ELF-1 (cell line): ENCODE results near the gene SGTA.
"Not testable (repeated sequence)": the region's sequence is repeated elsewhere in the genome, so short reads cannot be mapped to it uniquely, and the experiment has no call there.

Experiments
- DNase-seq: peaks from one replicate; pipeline ENCODE4 v3.0.0-alpha.2; 2016; ENCODE audit warnings: low read depth, low spot score

Gene SGTA

DNA sequence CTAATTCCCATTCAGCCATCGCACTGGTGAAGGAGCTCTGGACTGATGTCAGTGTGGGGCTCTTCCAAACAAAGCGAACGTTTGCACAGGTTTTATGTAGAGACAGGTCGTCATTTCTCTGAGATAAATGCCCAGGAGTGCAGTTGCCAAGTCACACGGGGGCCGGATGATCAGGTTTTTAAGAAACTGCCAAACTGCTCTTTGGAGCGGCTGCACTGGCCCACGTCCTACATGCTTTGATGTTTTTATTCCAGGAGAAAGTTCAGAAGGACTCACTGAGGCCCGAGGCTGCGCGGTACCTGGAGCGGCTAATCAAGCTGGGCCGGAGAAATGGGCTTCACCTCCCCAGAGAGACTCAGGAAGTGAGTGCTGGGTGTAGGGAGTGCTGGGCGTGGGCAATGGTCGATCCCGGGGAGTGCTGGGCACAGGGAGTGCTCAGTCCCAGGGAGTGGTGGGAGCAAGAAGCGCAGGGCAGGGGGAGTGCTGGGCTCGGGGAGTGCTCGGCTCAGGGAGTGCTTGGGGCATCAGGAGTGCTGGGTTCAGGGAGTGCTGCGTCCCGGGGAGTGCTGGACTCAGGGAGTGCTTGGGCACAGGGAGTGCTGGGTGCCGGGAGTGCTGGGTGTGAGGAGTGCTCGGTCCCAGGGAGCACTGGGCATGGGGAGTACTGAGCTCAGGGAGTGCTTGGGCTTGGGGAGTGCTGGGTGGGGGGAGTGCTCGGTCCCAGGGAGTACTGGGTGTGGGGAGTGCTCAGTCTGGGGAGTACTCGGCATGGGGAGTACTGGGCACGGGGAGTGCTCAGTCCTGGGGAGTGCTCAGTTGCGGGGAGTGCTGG lies 13.0 kb upstream of the SGTA start:
- no peak for DNase-seq

DNA sequence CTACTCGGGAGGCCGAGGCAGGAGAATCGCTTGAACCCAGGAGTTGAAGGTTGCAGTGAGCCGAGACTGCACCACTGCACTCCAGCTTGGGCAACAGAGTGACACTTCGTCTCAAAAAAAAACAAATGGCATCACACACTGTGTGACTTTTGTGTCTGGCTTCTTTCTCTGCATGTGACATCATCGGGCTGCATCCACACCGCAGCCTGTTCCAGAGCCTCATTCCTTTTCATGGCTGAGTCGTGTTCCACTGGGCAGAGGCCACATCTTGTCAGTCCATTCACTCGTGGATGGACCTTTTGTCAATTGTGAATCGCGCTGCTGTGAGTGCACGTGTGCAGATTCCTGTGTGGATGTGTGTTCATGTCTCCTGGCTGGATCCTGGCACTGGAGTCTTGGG lies 10.5 kb upstream of the SGTA start:
- DNase-seq = no peak

DNA sequence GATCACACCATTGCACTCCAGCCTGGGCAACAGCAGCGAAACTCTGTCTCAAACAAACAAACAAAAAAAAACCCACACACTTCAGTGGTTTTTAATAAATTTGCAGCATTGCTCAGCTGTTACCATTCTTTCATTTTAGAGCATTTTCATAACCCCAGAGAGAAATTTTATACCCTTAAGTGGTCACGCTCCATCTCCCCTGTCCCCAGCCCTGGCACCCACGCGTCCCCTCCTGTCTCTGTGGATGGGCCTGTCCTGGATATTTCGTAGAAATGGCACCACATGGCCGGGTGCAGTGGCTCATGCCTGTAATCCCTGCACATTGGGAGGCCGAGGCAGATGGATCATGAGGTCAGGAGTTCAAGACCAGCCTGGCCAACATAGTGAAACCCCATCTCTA lies 10.1 kb upstream of the SGTA start:
- DNase-seq = no peak

DNA sequence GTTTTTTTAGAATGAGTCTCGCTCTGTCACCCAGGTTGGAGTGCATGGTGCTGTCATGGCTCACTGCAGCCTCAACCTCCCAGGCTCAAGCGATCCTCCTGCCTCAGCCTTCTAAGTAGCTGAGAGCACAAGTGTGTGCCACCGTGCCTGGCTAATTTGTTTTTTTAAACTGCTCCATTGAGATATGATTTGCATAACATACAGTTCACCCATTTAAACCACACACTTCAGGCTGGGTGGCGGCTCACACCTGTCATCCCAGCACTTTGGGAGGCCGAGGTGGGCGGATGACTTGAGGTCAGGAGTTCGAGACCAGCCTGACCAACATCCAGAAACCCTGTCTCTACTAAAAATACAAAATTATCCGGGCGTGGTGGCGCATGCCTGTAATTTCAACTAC lies 9.6 kb upstream of the SGTA start:
- DNase-seq = not testable (repeated sequence)

DNA sequence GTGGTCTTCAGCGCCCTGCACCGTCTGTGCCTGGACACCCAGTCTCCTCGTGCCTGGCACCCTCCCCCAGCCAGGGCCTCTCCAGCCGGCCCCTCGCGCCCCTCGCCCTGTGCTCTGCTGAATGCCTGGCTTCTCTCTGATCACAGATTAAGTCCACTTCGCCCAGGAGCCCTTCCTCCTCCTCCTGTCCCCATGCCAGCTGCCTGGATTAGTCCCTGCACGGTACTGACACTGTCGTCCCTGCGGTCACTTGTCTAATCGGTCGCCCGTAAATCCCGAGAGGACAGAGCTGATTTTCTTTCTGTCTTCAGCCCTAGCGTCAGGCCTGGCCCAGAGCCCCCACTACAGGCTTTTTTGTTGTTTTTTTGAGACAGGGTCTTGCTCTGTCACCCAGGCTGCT lies 8.8 kb upstream of the SGTA start:
- no peak for DNase-seq

DNA sequence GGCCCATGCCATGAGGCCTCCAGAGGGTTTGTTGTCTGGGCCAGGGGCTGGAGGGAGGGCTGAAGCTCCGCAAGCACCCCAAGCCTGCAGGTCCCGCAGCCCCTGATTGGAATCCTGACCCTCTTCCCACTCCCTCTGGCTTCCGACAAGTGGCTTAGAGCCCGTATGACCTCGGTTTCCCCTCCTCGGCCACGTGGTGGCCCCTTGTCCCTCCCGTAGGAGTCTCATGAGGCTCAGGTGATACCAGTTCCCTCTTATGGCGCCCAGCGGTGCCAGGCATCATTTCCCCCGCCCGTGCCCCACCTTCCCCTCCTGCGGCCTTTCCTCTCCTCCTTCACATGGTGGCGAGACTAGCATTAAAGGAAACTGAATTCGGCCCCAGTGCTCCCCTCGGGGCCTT lies 8.4 kb upstream of the SGTA start:
- DNase-seq = no peak

DNA sequence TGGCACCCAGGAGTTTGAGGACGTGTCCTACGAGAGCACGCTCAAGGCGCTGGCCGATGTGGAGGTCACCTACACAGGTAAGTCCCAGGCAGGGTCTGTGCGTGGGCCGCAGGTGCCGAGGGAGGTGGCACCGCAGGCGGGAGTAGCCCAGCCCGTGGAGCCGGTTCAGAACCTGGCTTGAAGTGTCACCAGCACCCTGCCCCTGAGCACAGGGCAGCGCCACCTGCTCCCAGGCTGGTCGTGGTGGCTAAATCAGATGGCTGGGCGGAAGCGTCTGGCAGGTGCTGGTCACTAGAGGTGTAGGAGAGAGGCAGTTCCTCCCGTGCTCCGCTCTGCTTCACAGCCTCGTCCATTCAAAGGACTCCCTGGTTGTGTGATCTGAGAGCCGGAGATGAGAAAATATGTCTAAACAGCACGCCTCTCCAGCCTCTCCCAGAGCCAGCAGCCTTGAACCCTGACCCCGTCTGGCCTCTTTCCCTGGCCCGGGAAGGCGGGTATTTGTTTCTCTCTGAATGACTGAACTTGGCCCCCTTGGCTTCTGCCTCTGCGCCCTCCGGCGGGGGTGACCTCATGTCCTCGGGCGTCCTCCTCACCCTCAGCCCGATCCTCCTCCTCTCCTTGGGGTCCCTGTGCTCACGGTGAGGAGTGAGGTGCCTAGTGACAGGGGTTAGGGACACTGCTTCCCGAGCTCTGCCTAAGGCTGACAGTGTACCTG lies 7.6 kb upstream of the SGTA start:
- no peak for DNase-seq

DNA sequence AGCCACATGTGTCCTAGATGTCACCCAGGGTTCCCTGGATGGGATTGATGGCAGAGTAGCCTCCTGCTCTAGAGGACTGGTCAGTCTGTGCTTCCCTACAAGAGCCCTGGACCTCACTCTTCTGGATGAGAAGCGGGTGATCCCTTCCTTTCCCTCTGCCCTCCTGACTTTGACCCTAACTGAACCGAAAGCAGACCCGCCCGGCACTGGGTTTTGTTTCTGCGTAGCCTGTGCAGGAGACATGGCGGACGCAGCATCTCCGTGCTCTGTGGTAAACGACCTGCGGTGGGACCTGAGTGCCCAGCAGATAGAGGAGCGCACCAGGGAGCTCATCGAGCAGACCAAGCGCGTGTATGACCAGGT lies 7.1 kb upstream of the SGTA start:
- DNase-seq = no peak

DNA sequence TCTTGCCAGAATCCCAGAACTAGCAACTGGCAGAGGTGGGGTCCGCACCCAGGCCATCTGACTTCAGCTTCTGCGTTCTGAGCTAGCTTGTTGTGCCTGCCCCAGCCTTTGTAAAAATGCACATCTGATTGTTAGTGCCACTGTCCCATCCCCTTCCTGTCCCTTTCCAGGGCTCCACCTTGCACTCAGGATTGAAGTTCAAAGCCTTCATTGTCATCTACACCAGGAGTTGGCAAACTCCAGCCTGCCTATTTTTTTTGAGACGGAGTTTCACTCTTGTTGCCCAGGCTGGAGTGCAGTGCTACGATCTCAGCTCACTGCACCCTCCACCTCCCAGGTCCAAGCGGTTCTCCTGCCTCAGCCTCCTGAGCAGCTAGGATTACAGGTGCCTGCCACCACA lies 5.2 kb upstream of the SGTA start:
- no peak for DNase-seq

DNA sequence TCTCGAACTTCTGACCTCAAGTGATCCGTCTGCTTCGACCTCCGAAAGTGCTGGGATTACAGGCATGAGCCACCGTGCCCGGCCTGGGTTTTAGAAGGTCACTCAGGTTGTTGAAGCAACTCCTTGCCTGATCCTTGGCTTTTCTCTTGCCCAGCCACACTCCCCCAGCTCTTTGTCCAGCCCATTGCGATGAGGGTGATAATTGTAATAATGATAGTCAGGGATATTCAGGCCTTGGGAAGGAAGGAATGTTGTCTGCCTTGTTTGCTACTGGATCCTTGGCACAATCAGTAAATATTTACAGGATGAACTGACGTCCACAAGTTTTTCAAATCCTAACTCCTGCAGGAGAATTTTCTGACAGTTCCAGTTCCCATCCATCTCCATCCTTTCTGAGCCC lies 4.0 kb upstream of the SGTA start:
- no peak for DNase-seq

DNA sequence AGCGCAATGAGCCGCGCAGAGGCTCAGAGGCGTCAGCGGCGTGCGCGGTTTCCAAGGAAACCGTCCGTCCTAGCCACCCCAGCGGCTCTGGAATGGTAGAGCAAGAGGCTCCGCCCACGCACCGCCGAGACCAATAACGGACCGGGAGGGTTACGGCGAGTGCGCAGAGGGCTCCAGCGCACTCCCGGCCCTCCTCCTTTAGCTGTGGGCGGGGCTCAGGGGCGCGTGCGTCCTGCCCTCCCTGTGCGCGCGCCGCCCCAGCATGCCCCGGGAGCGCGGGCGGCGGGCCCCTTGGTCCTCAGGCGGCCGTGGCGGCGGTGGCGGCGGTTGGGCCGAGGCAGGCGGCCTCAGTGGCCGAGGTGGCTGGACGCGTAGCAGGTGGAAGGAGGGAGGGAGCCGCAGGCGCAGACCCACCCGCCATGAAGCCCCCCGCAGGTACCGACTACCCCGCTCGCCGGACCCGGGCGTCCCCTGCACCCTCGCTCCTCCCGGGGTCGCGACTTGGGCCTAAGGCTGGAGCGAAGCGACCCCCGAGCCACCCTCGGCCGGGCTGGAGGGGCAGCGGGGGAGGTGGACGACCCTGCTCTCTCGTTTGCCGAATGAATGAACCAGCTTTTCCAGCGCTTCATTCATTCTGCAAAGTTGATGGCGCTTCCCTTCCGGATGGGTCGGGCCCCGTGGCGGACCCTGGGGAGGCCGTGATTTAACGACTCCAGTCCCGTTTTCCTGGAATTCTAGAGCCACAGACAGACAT lies 2.3 kb upstream of the SGTA start, which contains the start of gene THOP1:
Gene THOP1 (plus strand): TSS at position 260 of the 754 bp plus-strand sequence. CDS start 160 bp downstream, at position 420.
- peak; percentile 100 for DNase-seq

DNA sequence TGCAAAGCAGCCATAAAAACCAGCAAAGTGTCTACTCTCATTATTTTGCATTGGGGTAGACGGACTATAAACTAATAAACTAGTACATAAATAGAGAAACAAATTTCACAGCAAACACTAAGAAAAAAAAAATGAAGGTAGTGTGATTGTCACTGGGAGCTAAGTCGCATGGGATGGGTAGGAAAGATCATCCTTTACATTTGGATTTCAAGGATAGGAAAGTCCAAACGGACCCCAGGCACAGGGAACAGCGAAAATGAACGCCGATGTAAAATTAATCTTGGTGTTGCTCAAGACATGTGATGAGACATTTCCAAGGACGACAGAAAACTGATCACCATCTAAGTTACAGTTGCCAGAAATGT lies 690 bp upstream of the SGTA start:
- no peak for DNase-seq

DNA sequence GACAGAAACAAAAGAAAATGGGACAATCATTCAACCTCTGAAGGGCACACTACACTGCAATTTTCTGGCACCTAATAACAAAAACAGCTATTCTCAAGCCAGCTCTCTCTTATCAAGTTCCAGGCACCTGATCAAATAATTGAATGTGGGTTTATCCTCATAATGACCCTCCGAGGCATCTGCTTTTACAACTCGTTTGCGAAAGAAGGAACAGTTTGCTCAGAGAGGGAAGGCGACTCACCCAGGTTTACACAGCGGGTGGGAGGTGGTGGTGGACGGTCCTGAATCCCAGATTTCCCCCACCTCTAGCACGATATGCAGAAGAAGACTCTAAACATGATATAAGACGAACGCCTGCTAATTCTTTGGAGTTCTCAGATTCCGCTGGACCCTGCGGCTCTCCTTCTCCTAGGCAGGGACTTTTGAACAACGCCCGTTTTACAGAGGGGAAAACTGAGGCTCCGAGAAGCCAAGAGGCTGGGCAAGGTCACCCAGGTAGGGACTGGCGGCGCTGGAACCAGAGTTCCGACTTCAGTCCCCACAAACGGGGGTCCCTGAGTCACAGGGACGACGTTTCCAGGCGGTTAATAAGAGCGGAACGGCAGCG lies 641 bp downstream of the SGTA start:
- DNase-seq = no peak

DNA sequence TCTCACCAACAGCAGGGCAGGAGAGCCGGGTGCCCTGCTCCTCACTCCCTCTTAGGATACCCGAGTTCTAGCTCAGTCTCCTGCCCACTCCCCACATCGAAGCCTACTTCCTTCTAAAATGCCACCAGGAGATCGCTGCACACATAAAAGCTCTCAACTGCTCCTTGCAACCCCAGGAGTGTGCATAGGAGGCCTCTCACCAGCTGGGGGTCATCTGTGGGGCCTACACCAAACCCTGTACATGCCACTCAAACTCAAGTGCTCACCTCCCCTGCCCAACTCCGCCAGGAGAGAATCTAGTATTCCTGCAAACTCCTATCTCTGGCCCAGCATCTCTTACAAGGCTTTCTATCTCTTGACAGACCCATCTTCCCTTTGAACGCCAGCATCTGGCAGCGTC lies 2.8 kb downstream of the SGTA start:
- no peak for DNase-seq

DNA sequence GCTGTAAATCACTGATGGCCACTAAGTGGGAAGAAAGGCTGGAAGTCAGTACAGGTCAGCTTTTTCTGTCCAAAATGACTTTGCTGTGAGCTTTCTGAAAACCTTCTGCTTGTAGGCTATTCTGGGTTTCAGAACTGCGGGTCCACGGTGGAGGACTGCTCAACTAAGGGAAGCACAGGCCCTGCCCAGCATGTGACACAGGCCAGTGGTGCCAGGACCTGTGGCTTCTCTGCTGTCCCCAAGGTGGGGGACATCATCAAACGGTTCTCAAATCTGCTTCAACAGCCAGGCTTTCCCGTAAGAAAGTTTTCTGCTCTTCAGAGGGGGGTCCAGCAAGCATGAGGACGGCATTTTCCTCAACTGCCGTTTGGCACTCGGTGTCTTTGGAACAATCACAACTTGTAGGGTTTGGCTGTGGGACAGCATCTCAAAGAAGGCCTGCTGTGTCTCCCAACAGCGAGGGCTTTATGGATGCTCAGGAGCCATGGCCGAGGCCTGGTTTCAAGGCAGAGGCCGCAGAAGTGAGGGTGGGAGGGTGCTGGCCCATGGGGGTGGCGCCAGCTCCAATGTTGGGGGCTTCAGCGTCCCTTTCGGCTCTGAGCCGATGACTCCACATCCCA lies 3.8 kb downstream of the SGTA start:
- no peak for DNase-seq

DNA sequence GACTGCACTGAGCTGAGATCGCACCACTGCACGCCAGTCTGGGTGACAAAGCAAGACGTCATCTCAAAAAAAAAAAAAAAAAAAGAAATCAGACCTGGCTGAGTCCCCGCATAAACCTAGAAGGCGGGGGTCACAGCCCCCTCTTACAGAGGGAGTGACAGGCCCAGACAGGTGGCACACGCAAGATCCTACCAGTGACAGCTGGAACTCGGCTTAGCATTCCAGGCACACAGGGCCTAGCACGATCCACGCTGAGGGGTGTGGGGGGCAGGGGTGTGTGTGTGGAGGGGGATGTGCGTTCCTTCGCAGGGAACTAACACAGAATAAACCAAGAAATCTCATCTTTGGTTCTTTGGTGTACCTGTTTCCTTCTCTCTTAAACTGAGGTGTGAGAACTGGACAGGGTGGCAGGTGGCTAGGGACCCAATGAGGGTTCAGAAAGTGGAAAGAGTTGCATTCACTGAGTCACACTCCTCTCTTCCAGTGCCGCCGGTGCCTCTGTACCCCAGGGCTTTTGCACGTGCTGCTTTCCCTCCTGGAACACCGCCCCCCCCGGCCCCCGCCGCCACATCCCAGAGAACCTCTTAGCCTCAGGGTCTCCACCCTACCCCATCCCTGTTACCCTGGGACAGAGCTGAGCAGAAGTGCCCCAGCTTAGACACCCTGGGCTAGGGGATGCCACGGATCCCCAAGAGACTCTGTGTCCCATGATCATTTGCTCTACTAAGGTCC lies 5.0 kb downstream of the SGTA start:
- no peak for DNase-seq

DNA sequence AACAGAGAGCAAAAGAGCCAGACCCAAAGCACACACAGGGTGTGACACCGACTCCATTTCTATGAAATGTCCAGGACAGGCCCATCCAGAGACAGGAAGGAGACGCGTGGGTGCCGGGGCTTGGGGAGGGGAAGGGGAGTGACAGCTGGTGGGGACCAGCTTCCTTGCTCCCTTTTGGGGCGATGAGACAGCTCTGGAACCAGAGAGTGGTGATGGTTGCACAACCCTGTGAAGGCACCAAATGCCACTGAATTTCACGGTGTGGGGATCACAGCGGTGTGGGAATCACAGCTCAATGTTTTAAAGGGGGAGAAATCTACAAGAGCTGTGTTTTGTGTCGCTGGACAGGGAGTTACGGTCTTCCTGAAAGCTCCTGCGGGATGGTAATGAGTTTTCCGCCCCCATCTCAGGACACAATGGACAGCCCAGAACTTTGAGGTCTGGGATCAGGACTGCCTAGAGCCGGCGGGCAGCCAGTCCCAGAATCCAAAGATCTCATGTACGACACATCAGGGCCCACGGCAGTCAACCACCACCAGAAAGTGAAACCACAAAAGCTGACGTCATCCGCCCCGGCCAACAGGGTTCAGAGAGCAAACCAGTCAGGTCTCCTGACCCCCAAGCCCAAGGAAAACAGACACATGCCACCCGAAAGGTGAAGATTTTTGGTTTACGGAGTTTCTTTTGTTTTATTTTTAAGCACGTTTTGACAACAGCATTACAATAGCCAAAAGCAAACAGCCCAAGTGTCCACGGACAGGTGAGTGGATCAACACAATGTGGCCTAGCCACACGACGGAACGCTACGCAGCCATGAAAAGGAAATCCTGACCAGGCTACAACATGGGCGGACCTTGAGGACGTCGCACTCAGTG lies 7.3 kb downstream of the SGTA start:
- DNase-seq = peak; percentile 23

DNA sequence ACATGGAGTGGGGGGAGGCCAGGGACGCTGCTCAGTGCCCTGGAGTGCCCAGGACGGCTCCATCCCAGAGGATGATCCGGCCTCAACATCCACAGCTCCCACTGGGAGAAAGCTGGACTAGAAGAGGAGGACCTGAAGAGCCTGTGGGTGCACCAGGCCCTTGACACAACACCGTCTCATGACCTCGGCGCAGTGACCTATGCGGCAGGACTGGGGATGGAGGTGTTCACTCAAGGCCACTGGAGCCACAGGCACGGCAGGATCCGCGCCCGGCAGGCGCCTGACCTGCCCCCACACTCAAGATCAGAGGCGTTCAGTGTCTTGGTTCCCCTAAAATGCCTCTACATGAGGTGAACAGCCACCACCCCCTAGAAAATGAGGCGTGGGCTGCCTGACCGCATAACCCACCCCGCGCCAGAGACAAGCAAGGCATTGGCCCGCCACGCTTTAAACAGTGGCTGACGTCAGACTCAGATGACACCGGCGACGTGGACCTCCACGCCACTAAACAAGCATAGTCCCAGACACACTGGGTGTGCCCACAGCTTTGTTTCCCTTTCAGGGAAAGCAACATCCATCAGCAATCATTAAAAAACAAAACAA lies 8.0 kb downstream of the SGTA start:
- DNase-seq = no peak

DNA sequence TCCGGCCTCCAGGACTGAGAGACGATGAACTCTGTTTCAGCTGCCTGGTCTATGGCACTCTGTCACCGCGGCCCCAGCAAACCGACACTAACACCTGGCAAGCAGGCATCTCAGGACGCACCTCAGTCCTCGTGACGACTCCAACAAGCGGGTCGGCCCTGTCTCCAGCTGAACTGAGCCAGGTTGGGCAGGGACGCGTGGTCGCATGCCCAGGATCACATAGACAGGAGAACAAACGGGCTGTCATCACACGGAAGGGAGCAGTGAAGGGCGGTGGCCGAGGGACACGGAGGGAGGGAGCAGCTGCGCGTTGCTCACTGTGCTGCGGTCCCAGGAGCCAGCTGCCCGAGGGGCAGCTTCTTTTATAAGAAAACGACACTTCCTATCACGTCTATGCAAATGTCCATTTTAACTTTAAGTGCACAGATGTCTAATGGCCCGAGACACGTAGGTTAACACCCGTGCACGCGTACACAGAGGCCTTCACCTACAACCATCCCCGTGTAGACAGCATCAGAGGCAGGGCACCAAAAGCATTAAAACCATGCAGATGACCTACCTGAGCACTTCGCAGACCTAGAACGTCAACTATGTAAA lies 8.9 kb downstream of the SGTA start:
- no peak for DNase-seq
